ENCODE measurements around the gene TSSK3.

Gene TSSK3

DNA sequence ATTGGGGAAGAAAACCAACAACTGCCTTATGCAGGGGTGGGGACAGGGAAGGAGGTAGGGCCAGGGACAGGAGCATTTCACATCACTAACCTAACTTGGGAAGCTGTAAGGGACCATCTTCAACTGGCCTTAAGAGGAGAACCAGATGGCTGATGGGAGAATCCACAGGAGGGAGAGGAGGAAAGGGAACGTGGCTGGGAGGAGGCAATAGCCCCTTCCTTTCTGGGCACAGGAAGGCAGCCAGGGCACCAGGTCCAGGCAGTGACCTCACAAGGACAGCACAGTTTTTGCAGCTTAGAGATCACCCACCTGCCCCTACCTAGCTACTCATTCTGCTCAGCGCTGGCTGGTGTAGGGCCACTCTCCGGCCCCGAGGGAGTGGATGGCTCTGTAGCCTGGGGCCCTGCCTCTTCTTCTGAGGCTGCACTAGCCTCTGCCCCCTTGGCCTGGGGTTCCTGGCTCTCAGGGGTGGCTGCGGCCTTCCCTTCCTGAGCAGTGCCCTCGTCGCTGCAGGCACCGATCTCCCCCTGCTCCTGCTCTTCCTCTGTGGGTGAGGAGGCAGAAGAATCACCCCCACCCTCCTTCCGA, 28.0 kb upstream of the TSSK3 start:
- Histone ChIP-seq H3K4me3 (ENCODE audit: low read depth in 1 of 2, low read length in 1 of 2) (peak overlapping the region in 1 of 2 experiments; percentile 72), H3K4me1 (ENCODE audit: control insufficient read depth in 1 of 2, insufficient read depth in 1 of 2, low read depth in 1 of 2, low read length in 1 of 2) (peaks cover 40 to 42% of the 10 kb centered on the region in 2 experiments), H3K27ac (no peak overlapping the region), H3K36me3 (peaks cover 39% of the 10 kb centered on the region), H3K9me3 (no peaks in the 10 kb centered on the region), H3K27me3 (peaks cover 16% of the 10 kb centered on the region)
- TF ChIP-seq, protein P1, sequence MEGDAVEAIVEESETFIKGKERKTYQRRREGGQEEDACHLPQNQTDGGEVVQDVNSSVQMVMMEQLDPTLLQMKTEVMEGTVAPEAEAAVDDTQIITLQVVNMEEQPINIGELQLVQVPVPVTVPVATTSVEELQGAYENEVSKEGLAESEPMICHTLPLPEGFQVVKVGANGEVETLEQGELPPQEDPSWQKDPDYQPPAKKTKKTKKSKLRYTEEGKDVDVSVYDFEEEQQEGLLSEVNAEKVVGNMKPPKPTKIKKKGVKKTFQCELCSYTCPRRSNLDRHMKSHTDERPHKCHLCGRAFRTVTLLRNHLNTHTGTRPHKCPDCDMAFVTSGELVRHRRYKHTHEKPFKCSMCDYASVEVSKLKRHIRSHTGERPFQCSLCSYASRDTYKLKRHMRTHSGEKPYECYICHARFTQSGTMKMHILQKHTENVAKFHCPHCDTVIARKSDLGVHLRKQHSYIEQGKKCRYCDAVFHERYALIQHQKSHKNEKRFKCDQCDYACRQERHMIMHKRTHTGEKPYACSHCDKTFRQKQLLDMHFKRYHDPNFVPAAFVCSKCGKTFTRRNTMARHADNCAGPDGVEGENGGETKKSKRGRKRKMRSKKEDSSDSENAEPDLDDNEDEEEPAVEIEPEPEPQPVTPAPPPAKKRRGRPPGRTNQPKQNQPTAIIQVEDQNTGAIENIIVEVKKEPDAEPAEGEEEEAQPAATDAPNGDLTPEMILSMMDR (IDR thresholded peaks at IDR 0.05), result no peak

DNA sequence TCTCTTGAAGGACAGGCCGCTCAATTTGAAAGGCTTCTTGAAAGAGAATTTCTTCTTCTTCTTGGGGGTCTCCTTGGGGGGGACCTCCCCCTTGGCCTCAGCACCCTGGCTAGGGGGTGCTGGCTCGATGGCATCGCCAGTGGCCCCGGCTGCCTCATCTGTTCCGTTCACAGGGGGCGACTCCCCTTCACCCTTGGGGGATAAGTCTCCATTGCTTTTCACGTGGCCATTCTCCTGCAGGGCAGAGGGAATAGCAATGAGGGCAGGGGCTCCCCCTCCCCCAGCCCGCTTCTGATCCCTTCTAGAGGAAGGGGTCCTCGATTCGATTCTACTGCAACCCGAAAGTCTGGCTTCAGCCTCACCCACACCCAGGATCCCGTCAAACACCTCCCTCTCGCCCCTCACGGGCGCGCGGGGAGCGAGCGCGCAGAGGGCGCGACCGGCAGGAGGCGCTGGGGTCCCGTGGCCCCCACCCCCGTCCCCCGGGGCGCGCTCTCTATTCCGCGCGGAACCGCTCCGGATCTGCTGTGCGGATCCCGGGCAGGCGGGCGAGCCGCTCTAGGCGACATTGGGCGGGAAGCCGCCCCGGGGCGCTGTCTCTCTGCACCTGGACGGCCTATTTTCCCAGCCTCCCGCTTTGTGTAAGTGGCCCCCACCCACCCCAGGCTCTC, 27.3 kb upstream of the TSSK3 start:
- Histone ChIP-seq H3K27ac (peak overlapping the region; percentile 100), H3K36me3 (peaks cover 33% of the 10 kb centered on the region), H3K4me3 (ENCODE audit: low read depth in 1 of 2, low read length in 1 of 2) (peak overlapping the region; percentile 60 to 72), H3K27me3 (peaks cover 16% of the 10 kb centered on the region), H3K4me1 (ENCODE audit: control insufficient read depth in 1 of 2, insufficient read depth in 1 of 2, low read depth in 1 of 2, low read length in 1 of 2) (peaks cover 46 to 48% of the 10 kb centered on the region in 2 experiments), H3K9me3 (no peaks in the 10 kb centered on the region)
- TF ChIP-seq, protein P1 (IDR thresholded peaks at IDR 0.05), result peak; percentile 88

DNA sequence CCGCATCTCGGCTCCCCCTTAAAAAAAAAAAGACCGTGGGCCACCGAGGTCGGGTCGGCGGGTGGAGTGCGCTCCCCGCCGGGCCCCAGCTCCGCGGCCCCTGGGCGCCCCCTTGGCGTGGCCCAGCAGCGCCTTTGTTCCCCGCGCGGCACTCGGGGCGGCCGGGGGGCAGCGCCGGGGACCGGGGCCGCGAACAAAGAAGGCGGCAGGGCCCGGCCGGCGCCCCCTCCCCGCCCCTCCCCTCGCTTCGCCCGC, 26.9 kb upstream of the TSSK3 start:
- Histone ChIP-seq H3K9me3 (no peaks in the 10 kb centered on the region), H3K4me1 (ENCODE audit: control insufficient read depth in 1 of 2, insufficient read depth in 1 of 2, low read depth in 1 of 2, low read length in 1 of 2) (peaks cover 49 to 52% of the 10 kb centered on the region in 2 experiments), H3K27ac (peak overlapping the region; percentile 100), H3K36me3 (peaks cover 28% of the 10 kb centered on the region), H3K27me3 (peaks cover 16% of the 10 kb centered on the region), H3K4me3 (ENCODE audit: low read depth in 1 of 2, low read length in 1 of 2) (peak overlapping the region; percentile 60 to 72)
- TF ChIP-seq, protein P1 (IDR thresholded peaks at IDR 0.05), result no peak

DNA sequence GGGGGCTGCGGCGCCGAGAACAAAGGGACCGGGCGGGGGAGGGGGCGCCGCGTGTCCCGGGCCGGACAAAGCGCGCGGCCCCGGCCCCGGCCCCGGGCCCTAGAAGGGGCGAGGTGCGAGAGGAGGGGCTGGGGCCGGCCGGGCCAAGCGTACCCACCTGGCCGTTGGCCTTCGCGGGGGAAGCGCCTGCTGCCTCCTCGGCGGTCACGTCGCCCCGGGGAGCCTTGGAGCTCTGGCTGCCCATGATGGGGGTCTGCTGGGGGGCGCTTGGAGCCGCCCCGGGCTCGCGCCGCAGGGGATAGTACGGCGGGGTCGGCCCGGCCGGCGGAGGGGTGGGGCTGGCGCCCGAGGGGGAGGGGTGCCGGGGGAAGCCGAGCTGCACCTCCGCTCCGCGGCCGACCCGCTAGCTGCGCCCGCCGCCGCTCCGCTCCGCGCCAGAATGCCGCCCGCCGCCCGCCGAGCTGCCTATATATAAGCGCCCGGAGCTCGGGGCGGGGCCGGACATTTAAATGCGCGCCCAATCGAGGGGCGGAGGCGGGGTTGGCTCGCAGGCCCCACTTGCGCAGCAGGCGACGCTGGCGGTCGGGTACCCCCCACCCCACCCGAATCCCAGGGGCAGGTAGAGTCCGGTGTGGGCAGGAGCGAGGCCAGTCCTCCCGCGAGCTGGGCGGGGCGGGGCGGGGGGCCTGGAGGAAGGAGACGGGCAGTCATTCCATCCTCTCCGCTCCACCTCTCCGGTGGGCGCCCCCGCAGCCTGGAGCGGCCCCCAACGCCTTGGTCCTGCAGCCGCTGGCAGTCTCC, 26.3 kb upstream of the TSSK3 start, which contains the start of gene MARCKSL1:
Gene MARCKSL1 (minus strand): TSS at position 444 of the 801 bp plus-strand sequence. CDS start 200 bp downstream, at position 244.
- H3K27ac ChIP-seq, result peak within 1 kb of the TSS; percentile 100
- TF ChIP-seq, protein P1 (IDR thresholded peaks at IDR 0.05), result no peak
- H3K4me3 ChIP-seq (ENCODE audit: low read depth in 1 of 2, low read length in 1 of 2), result peak within 1 kb of the TSS; percentile 60 to 72
- peaks cover 16% of the 10 kb centered on the region for H3K27me3 ChIP-seq
- peaks cover 23% of the 10 kb centered on the region for H3K36me3 ChIP-seq
- peaks cover 49 to 52% of the 10 kb centered on the region in 2 experiments for H3K4me1 ChIP-seq (ENCODE audit: control insufficient read depth in 1 of 2, insufficient read depth in 1 of 2, low read depth in 1 of 2, low read length in 1 of 2)
- no peaks in the 10 kb centered on the region for H3K9me3 ChIP-seq

DNA sequence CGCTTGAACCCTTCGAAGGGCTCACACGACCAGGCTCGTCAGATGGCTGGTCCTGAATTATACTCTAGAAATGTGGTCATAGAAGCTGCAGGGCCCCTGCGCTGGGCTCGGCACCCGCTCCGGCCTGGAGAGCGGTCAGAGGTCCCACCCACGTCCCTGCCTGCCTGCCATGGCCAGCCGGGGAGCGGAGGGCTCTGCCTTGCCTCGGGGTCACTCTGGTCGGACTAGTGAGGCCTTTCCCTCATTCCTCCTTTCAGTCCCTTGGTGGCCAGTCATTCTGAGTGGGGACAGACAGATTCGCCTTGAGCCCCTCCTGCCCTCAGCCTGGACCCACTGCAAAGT, 25.8 kb upstream of the TSSK3 start:
- Histone ChIP-seq H3K27me3 (peaks cover 16% of the 10 kb centered on the region), H3K9me3 (no peaks in the 10 kb centered on the region), H3K4me3 (ENCODE audit: low read depth in 1 of 2, low read length in 1 of 2) (peak overlapping the region; percentile 60 to 72), H3K27ac (peak overlapping the region; percentile 100), H3K36me3 (peaks cover 17% of the 10 kb centered on the region), H3K4me1 (ENCODE audit: control insufficient read depth in 1 of 2, insufficient read depth in 1 of 2, low read depth in 1 of 2, low read length in 1 of 2) (peaks cover 49 to 52% of the 10 kb centered on the region in 2 experiments)
- TF ChIP-seq, protein P1 (IDR thresholded peaks at IDR 0.05), result no peak

Data from neutrophil (primary cell).